ENCODE data around the gene SNRPA1. TPM values are rescaled to one million over a fixed set of nuclear protein-coding genes. Genes with fewer than 3 reads are reported as not detected.

The SNRPA1 gene
- total and polyA plus RNA-seq, 2 donors (not counting 3 experiments of a cell fraction or from before 2014, with no cell fraction given) = 68.5 to 82.7 TPM

DNA sequence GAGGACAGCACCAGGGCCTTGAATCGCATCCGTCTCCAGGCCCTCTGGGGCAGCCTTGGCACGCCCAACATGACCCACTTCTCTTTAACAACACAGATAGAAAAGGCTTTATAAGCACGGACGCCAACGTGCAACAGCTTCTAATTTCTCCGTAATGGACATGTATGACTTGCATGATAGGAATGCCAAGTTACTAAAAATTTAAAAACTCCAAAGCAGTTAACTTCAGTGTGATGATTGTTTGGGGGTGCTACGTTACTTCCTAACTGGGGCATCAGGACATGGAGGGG is 30.9 kb upstream of the SNRPA1 start:
- no peaks in the 10 kb centered on the region for H3K27me3 ChIP-seq (ENCODE audit: control insufficient read depth in 2 of 2, insufficient read depth in 2 of 2, low read length in 2 of 2)
- no peaks in the 10 kb centered on the region for H3K36me3 ChIP-seq (ENCODE audit: control insufficient read depth in 2 of 2, extremely low read depth in 1 of 2, insufficient read depth in 2 of 2, low read length in 2 of 2)
- no peaks in the 10 kb centered on the region for H3K79me2 ChIP-seq (ENCODE audit: control insufficient read depth, insufficient read depth, low read length)
- no peak overlapping the region for H2AFZ ChIP-seq (ENCODE audit: low read depth, low read length)
- CTCF ChIA-PET = no interaction called here
- intact Hi-C loops (cut with micrococcal nuclease) (no loop called here), dilution Hi-C loops (cut with MboI; ENCODE audit: extremely low pct_ligation_motif_present, low sequenced_read_pairs) (no loop called here)
- no peak overlapping the region for H3K4me2 ChIP-seq (ENCODE audit: insufficient read depth, low read length)
- DNase-seq (ENCODE audit: low read depth, low spot score) (no peak), FAIRE-seq (no peak)
- no peaks in the 10 kb centered on the region for H3K9me1 ChIP-seq (replicated peaks; ENCODE audit: control insufficient read depth, extremely low read depth, insufficient read depth, low read length)
- H3K4me1 ChIP-seq (ENCODE audit: control insufficient read depth, extremely low read depth, insufficient read depth, low read length) = no peaks in the 10 kb centered on the region
- H3K27ac ChIP-seq (ENCODE audit: insufficient read depth, low read depth, low read length) = no peak overlapping the region
- TF ChIP-seq, protein P1, sequence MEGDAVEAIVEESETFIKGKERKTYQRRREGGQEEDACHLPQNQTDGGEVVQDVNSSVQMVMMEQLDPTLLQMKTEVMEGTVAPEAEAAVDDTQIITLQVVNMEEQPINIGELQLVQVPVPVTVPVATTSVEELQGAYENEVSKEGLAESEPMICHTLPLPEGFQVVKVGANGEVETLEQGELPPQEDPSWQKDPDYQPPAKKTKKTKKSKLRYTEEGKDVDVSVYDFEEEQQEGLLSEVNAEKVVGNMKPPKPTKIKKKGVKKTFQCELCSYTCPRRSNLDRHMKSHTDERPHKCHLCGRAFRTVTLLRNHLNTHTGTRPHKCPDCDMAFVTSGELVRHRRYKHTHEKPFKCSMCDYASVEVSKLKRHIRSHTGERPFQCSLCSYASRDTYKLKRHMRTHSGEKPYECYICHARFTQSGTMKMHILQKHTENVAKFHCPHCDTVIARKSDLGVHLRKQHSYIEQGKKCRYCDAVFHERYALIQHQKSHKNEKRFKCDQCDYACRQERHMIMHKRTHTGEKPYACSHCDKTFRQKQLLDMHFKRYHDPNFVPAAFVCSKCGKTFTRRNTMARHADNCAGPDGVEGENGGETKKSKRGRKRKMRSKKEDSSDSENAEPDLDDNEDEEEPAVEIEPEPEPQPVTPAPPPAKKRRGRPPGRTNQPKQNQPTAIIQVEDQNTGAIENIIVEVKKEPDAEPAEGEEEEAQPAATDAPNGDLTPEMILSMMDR (IDR thresholded peaks at IDR 0.05; ENCODE audit: extremely low read depth in 1 of 2, insufficient read depth in 1 of 2, low read depth in 1 of 2, low read length in 2 of 2) = no peak
- TF ChIP-seq POLR2AphosphoS5 (IDR thresholded peaks at IDR 0.05; ENCODE audit: insufficient read depth, low read depth, low read length) = no peak
- TF ChIP-seq EZH2 (IDR thresholded peaks at IDR 0.05; ENCODE audit: borderline replicate concordance, low read depth, low read length, severe bottlenecking) = no peak
- no peak for TF ChIP-seq POLR2A (IDR thresholded peaks at IDR 0.05; ENCODE audit: low read depth, low read length)
- TF ChIP-seq MYC (IDR thresholded peaks at IDR 0.05; ENCODE audit: low read depth, low read length) = no peak
- no peak for TF ChIP-seq FOS (IDR thresholded peaks at IDR 0.05; ENCODE audit: borderline replicate concordance, insufficient read depth, low read length)
- TF ChIP-seq, protein P2, sequence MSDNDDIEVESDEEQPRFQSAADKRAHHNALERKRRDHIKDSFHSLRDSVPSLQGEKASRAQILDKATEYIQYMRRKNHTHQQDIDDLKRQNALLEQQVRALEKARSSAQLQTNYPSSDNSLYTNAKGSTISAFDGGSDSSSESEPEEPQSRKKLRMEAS (IDR thresholded peaks at IDR 0.05; ENCODE audit: insufficient read depth, insufficient read length) = no peak
- no peak for TF ChIP-seq GATA2 (IDR thresholded peaks at IDR 0.05; ENCODE audit: insufficient read depth, insufficient read length, low read depth, low read length)
- no peak for TF ChIP-seq JUN (IDR thresholded peaks at IDR 0.05; ENCODE audit: borderline replicate concordance, insufficient read depth, insufficient read length, low read depth)
- H3K9me3 ChIP-seq (replicated peaks; ENCODE audit: control insufficient read depth, insufficient read depth, low read length) = no peaks in the 10 kb centered on the region
- H3K9ac ChIP-seq (replicated peaks; ENCODE audit: extremely low read depth, insufficient read depth, low read length) = no peak overlapping the region
- no peak overlapping the region for H3K4me3 ChIP-seq (replicated peaks in 1 of 3; ENCODE audit: insufficient read depth in 1 of 3, low read depth in 1 of 3, low read length in 3 of 3)
- BruUV-seq (replicated peaks) = no TSS peak
- POLR2A ChIA-PET = no interaction called here
- no peaks in the 10 kb centered on the region for H4K20me1 ChIP-seq (replicated peaks; ENCODE audit: control insufficient read depth, extremely low read depth, insufficient read depth, low read length)

All from endothelial cell of umbilical vein (primary cell).